Kidney (tissue), 14 donors: ENCODE measurements around the gene PRDM15. TPM values are rescaled to one million over a fixed set of nuclear protein-coding genes. Genes with fewer than 3 reads are reported as not detected.

ENCODE experiments used
- DNase-seq, 5 donors: peaks; one replicate each; pipeline ENCODE4 v3.0.0-alpha.2; 2013 to 2020
- FAIRE-seq: peaks from 2 replicates; lab custom pipeline; 2012; peaks lifted over from hg19 to GRCh38; lab: Jason Lieb, UNC
- H3K27ac ChIP-seq, 2 donors: one replicate each; pipeline ENCODE4 v1.7.0; 2013; ENCODE audit warnings: low read depth in 2 of 2, low read length in 2 of 2, inconsistent platforms in 1 of 2
- H3K27me3 ChIP-seq: one replicate; pipeline ENCODE4 v1.7.1; 2013; ENCODE audit warnings: low read length, inconsistent platforms; ENCODE audit not compliant: control insufficient read depth, insufficient read depth
- H3K36me3 ChIP-seq, 3 donors: one replicate each; pipeline versions ENCODE4 v1.7.0 to v1.7.1; 2013; ENCODE audit warnings: low read length in 3 of 3, control low read depth in 1 of 3, inconsistent platforms in 1 of 3; ENCODE audit not compliant: insufficient read depth in 3 of 3, control insufficient read depth in 2 of 3
- H3K4me1 ChIP-seq, 3 donors: one replicate each; pipeline versions ENCODE4 v1.7.0 to v1.7.1; 2013; ENCODE audit warnings: low read length in 3 of 3, inconsistent platforms in 1 of 3, low read depth in 1 of 3; ENCODE audit not compliant: control insufficient read depth in 2 of 3, insufficient read depth in 2 of 3
- H3K4me3 ChIP-seq, 3 donors: one replicate each; pipeline versions ENCODE4 v1.7.0 to v1.8.1; 2013; ENCODE audit warnings: low read length in 3 of 3, control low read depth in 1 of 3, inconsistent platforms in 1 of 3
- H3K9ac ChIP-seq, 3 donors: one replicate each; pipeline versions ENCODE4 v1.7.0 to v1.7.1; 2013; ENCODE audit warnings: low read length in 3 of 3, control low read depth in 1 of 3, inconsistent platforms in 1 of 3
- H3K9me3 ChIP-seq, 3 donors: one replicate each; pipeline versions ENCODE4 v1.7.0 to v1.7.1; 2013; ENCODE audit warnings: low read length in 3 of 3, control low read depth in 1 of 3, inconsistent platforms in 1 of 3; ENCODE audit not compliant: control insufficient read depth in 2 of 3, insufficient read depth in 1 of 3
- intact Hi-C: fragments of 100-400 bp; cut with DNase I; formaldehyde crosslinking; loops from one replicate; pipeline ENCODE4 v1.11.1; 2022
- polyA plus RNA-seq: library from polyadenylated mRNA; stranded (reverse); fragments of 350-450 nt; fragmentation: Illumina TruSeq; extraction: RNeasy Lipid Tissue Mini Kit (QIAGEN cat#74804); gene quantifications from one replicate; pipeline ENCODE4 v1.2.3, GENCODE V29; 2014; ENCODE audit warnings: low read depth, low replicate concordance; ENCODE audit not compliant: insufficient read depth
- total RNA-seq: library from RNA; stranded (reverse); fragmentation: NEBNext Ultra II Directional; extraction: Animal tissue kit (Norgen Biotek cat#: 25700); gene quantifications from one replicate; pipeline ENCODE4 v1.2.1, GENCODE V29; 2021
- TF ChIP-seq, protein P1 (sequence below): IDR thresholded peaks from 3 replicates; pipeline ENCODE4 v1.5.1; 2012; ENCODE audit warnings: mild to moderate bottlenecking, moderate library complexity, borderline replicate concordance; ENCODE audit not compliant: insufficient read depth; ENCODE audit errors: extremely low read depth
- donor health status: control.
- donor health status: control.
- donor health status: control.
- donor health status: control.
- donor health status: control.
- donor health status: DM: yes; HTN: yes; CAD: no.
- donor health status: Normal renal cell carcinoma (clear cell type).

The PRDM15 gene
- total and polyA plus RNA-seq, 2 donors from 2014 or later: 1.3 to 8.4 TPM

DNA sequence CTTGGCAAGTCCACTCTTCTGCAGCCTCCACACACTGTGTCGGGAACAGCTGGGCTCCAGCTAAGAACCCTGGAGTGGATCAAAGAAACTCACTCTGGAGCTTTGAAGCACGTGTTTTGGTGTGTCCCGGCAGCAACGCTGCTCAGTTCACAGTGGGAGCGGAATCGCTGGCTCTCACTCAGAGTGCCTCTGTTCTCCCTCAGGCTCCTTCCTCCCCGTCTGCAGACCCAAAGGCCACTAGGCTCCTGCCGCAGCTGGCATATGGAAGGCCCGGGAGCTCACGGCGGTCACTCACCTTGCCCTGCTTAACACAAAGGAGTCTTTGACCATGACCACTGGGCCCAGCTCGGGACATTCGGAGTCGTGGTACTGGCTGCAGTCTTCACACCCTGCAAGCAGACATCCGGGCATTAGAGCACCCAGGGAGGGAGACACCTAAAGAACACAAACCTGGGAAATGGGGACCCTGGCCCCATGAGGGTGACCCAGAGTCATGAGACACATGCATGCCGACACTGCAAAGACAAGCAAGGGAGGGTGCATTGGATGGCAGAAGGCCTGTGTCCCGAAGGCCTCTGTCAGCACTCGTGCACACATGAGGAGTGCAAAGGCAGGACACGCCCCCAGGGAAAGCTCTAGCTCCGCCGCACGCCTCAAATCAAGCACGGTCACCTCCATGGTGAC is 19.7 kb downstream of the PRDM15 start:
- Histone ChIP-seq H3K4me3 (no peak overlapping the region), H3K27ac (no peak overlapping the region), H3K27me3 (no peaks in the 10 kb centered on the region), H3K9ac (no peak overlapping the region), H3K36me3 (peaks cover 2 to 5% (median 2%) of the 10 kb centered on the region in 3 donors), H3K9me3 (no peaks in the 10 kb centered on the region), H3K4me1 (no peaks in the 10 kb centered on the region)
- TF ChIP-seq, protein P1, sequence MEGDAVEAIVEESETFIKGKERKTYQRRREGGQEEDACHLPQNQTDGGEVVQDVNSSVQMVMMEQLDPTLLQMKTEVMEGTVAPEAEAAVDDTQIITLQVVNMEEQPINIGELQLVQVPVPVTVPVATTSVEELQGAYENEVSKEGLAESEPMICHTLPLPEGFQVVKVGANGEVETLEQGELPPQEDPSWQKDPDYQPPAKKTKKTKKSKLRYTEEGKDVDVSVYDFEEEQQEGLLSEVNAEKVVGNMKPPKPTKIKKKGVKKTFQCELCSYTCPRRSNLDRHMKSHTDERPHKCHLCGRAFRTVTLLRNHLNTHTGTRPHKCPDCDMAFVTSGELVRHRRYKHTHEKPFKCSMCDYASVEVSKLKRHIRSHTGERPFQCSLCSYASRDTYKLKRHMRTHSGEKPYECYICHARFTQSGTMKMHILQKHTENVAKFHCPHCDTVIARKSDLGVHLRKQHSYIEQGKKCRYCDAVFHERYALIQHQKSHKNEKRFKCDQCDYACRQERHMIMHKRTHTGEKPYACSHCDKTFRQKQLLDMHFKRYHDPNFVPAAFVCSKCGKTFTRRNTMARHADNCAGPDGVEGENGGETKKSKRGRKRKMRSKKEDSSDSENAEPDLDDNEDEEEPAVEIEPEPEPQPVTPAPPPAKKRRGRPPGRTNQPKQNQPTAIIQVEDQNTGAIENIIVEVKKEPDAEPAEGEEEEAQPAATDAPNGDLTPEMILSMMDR: no peak
- DNase-seq: no peak
- intact Hi-C loops: no loop called here
- FAIRE-seq: no peak

DNA sequence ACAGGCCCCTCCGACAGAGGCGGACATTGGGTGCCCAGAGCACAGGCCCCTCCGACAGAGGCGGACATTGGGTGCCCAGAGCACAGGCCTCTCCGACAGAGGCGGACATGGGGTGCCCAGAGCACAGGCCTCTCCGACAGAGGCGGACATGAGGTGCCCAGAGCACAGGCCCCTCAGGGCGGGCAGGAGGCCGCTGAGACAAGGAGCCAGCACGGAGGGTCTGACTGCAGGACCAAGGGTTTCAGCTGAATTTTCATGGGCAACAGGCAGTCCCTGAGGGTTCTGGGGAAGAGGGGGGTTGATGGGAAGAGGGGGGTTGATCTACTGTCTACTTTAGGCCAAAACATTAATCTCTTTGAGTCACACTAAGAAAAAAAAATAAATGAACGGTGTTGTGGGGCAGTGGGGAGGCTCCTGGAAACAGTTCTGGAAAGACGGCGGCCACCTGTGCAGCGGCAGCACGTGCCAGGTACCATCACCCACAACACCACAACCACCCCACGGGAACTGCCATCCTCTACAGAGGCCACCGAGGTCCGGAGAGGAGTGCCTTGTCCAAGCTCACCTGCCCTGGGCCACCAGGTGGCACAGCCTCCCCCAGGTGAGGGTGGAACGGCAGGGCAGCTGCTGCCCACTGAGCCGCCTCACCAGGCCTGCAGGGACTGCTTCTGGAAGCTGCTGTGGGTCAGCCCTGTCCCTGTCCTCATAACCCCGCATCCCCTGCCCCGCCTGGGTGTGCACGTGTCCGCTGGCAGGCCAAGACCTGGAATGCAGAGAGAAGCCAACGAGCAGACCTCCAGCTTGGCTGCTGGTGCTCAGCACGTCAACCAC is 20.5 kb downstream of the PRDM15 start:
- Histone ChIP-seq H3K4me3 (no peak overlapping the region), H3K27ac (no peak overlapping the region), H3K9ac (no peak overlapping the region), H3K9me3 (no peaks in the 10 kb centered on the region), H3K27me3 (no peaks in the 10 kb centered on the region), H3K4me1 (no peaks in the 10 kb centered on the region), H3K36me3 (peaks cover 2 to 10% (median 4%) of the 10 kb centered on the region in 3 donors)
- TF ChIP-seq, protein P1: no peak
- intact Hi-C loops: no loop called here
- DNase-seq: no peak
- FAIRE-seq: no peak

DNA sequence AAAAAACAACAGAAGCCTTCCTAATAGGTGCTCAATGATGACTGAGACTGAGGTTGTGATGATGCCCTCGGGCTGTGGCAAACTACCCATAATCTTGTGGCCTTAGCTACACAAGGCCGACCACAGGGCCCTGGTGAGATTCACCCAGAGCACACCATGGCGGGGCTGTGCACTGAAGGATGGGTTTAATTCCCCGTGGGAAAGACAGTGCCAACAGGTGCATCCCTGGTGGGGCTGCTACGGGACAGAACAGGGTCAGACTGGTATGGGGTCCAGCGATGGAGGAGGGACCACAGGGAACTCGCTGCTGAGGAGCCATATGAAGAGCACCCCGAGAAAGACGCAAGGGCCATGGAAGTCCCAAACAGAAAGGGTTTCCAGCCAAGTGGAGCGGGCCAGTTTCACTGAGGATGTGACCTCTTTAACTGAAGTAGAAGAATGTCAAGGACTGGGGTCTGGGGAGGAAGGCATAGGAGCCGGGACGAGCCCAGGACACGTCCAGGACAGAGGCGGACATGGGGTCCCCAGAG is 21.3 kb downstream of the PRDM15 start:
- H3K36me3 ChIP-seq: peaks cover 2 to 10% (median 4%) of the 10 kb centered on the region in 3 donors
- H3K27me3 ChIP-seq: no peaks in the 10 kb centered on the region
- H3K27ac ChIP-seq: no peak overlapping the region
- H3K9me3 ChIP-seq: no peaks in the 10 kb centered on the region
- FAIRE-seq (no peak), DNase-seq (no peak)
- TF ChIP-seq, protein P1: no peak
- intact Hi-C loops: no loop called here
- H3K4me1 ChIP-seq: no peaks in the 10 kb centered on the region
- no peak overlapping the region for H3K4me3 ChIP-seq
- no peak overlapping the region for H3K9ac ChIP-seq
